ENCODE data around the gene SMYD3.

DNA sequence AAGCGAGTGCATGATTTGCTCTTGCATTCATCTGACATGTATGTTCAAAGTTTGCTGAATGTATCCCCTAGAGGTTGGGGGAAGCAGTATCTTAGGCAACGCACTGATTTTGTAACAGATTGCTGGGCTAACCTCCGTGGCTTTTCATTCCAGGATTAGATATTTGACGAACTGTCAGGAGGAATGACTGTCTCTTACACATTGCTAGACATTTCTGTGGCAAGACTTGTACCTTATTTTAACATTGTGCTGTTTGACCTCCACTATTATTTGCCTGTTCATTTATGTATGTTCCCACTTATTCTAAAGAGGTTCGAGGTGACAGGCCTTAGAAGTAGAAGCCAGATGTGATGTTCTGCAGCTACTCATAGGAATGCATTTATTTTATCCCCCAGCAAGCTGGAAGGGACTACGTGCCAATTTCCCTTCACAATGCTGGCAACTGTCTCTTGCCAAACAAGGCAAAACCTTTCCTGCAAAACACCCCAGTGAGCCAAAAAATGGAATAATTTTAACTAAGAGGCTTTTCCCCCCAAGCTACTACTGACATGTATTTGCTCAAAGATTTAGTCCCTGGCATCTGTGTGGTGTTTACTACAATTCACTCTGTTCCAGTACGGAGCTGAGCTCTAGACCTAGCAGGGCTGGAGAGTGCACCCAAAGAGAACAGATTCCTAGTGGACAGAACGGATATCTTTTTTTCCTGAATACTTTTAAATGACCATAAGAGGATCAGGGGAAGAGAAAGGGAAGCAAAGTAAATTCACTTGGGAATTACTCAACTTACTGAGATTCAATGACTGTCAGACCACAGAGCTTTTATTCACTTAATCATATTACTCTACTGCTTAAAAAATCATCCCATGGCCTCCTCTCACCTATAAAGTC is 646.2 kb downstream of the SMYD3 start:
- TF ChIP-seq POLR2A (IDR thresholded peaks at IDR 0.05; ENCODE audit: insufficient read depth in 1 of 2, low read depth in 2 of 2, low read length in 2 of 2) (no peak), CBX2 (IDR thresholded peaks at IDR 0.05; ENCODE audit: low read depth, low read length) (no peak), CBX2 (CRISPR knock-in tag; IDR thresholded peaks at IDR 0.05; ENCODE audit: low read depth) (no peak), IKZF1 (IDR thresholded peaks at IDR 0.05) (no peak), ELF4 (CRISPR knock-in tag; IDR thresholded peaks at IDR 0.05; ENCODE audit: borderline replicate concordance) (no peak), YY1 (IDR thresholded peaks at IDR 0.05; ENCODE audit: insufficient read depth, insufficient replicate concordance, low read depth, low read length) (no peak), ZFX (CRISPR knock-in tag; IDR thresholded peaks at IDR 0.05; ENCODE audit: low read depth) (no peak), KMT2A (CRISPR knock-in tag; IDR thresholded peaks at IDR 0.05) (no peak), AHR (CRISPR knock-in tag; IDR thresholded peaks at IDR 0.05) (no peak), FOXO1 (CRISPR knock-in tag; IDR thresholded peaks at IDR 0.05) (no peak)
- TF ChIP-seq, protein P1, sequence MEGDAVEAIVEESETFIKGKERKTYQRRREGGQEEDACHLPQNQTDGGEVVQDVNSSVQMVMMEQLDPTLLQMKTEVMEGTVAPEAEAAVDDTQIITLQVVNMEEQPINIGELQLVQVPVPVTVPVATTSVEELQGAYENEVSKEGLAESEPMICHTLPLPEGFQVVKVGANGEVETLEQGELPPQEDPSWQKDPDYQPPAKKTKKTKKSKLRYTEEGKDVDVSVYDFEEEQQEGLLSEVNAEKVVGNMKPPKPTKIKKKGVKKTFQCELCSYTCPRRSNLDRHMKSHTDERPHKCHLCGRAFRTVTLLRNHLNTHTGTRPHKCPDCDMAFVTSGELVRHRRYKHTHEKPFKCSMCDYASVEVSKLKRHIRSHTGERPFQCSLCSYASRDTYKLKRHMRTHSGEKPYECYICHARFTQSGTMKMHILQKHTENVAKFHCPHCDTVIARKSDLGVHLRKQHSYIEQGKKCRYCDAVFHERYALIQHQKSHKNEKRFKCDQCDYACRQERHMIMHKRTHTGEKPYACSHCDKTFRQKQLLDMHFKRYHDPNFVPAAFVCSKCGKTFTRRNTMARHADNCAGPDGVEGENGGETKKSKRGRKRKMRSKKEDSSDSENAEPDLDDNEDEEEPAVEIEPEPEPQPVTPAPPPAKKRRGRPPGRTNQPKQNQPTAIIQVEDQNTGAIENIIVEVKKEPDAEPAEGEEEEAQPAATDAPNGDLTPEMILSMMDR (CRISPR knock-in tag; IDR thresholded peaks at IDR 0.05) = no peak
- TF ChIP-seq, protein P2, sequence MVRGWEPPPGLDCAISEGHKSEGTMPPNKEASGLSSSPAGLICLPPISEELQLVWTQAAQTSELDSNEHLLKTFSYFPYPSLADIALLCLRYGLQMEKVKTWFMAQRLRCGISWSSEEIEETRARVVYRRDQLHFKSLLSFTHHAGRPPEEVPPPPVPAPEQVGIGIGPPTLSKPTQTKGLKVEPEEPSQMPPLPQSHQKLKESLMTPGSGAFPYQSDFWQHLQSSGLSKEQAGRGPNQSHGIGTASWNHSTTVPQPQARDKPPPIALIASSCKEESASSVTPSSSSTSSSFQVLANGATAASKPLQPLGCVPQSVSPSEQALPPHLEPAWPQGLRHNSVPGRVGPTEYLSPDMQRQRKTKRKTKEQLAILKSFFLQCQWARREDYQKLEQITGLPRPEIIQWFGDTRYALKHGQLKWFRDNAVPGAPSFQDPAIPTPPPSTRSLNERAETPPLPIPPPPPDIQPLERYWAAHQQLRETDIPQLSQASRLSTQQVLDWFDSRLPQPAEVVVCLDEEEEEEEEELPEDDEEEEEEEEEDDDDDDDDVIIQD (CRISPR knock-in tag; IDR thresholded peaks at IDR 0.05; ENCODE audit: low read depth) = no peak
- TF ChIP-seq, protein P3, sequence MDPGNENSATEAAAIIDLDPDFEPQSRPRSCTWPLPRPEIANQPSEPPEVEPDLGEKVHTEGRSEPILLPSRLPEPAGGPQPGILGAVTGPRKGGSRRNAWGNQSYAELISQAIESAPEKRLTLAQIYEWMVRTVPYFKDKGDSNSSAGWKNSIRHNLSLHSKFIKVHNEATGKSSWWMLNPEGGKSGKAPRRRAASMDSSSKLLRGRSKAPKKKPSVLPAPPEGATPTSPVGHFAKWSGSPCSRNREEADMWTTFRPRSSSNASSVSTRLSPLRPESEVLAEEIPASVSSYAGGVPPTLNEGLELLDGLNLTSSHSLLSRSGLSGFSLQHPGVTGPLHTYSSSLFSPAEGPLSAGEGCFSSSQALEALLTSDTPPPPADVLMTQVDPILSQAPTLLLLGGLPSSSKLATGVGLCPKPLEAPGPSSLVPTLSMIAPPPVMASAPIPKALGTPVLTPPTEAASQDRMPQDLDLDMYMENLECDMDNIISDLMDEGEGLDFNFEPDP (CRISPR knock-in tag; conservative IDR thresholded peaks at IDR 0.05) = no peak
